GM15510 (cell line): Measurements from ENCODE around the gene GATAD2A.
A peak's percentile ranks its signal among the peaks of the same experiment; 100 is the strongest.

Experiments used
- POLR2A ChIP-seq: IDR thresholded peaks from 3 replicates; pipeline ENCODE4 v1.6.1; 2011; ENCODE audit warnings: borderline replicate concordance; ENCODE audit not compliant: insufficient read length; ENCODE audit errors: extremely low read depth

GATAD2A gene, protein sequence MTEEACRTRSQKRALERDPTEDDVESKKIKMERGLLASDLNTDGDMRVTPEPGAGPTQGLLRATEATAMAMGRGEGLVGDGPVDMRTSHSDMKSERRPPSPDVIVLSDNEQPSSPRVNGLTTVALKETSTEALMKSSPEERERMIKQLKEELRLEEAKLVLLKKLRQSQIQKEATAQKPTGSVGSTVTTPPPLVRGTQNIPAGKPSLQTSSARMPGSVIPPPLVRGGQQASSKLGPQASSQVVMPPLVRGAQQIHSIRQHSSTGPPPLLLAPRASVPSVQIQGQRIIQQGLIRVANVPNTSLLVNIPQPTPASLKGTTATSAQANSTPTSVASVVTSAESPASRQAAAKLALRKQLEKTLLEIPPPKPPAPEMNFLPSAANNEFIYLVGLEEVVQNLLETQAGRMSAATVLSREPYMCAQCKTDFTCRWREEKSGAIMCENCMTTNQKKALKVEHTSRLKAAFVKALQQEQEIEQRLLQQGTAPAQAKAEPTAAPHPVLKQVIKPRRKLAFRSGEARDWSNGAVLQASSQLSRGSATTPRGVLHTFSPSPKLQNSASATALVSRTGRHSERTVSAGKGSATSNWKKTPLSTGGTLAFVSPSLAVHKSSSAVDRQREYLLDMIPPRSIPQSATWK

GRCh38 chr19:19404879-19405860 lies at the start of gene GATAD2A:
Gene GATAD2A (plus strand): TSS chr19:19405675. CDS start chr19:19465346, 59,671 bp downstream.
- peak; percentile 70 for TF ChIP-seq POLR2A

DNA sequence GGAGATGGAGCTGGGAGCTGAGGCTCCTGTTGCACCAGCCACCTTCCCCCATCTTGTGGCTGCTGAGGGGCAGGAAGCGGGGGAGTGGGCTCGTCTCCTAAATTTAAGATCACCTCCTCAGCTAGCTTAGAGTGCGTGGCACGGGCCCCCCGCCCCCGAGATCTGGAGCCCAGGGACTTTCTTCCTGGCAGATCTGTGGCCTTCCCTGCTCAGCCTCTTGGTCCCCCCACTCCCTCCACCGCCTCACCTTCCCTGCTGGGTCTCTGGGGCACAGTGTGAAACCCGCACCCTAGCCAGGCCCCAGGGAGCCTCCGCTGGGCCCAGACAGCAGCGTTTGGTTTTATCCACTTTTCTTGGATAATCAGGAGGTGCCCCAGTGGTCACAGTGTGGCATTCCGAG lies 49.0 kb upstream of the GATAD2A start:
- no peak for TF ChIP-seq POLR2A

- TF ChIP-seq POLR2A, result no peak
Measured at GRCh38 chr19:19356901-19357566, 48.4 kb upstream of the GATAD2A start.

- no peak for TF ChIP-seq POLR2A
Measured at GRCh38 chr19:19361075-19361594, 44.3 kb upstream of the GATAD2A start.

GRCh38 chr19:19362075-19362474 lies 43.4 kb upstream of the GATAD2A start:
- no peak for TF ChIP-seq POLR2A

GRCh38 chr19:19366434-19367396 lies 38.8 kb upstream of the GATAD2A start:
- TF ChIP-seq POLR2A, result no peak

DNA sequence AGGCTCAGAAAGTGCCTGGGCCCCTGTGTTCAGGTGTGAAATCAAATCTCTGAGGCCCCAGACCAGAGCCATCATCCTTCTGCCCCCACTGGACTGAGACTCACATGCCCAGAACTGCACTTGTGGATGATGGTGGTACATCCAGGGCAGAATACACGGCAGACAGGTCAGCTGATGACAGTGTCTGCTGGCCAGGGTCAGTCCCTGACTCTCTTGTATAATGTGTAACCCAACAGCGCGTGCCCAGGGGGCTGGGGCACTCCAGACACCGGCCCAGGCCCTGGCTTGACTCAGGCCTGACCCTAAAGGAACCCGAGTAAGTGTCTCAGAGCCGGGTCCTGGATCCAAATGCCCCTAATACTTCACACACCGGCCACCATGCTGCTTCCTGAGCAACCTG lies 37.4 kb upstream of the GATAD2A start:
- TF ChIP-seq POLR2A, result no peak

GRCh38 chr19:19371059-19371458 lies 34.4 kb upstream of the GATAD2A start:
- no peak for TF ChIP-seq POLR2A

GRCh38 chr19:19372656-19373416 lies 32.6 kb upstream of the GATAD2A start:
- peak; percentile 48 for TF ChIP-seq POLR2A

DNA sequence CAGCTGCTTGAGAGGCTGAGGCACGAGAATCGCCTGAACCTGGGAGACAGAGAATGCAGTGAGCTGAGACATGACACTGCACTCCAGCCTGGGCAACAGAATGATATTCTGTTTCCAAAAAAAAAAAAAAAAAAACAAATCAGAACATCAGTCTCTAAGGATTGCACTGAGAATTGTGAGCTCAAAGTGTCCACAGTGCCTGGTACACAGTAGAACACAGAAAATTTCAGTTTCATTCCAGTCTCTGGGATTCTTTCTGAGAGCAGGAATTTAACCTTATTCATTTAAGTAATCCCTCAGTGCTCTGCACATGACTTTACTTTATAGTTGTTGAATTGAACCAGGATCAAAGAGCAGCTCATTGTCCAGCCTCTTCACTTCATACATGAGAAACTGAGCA lies 25.9 kb upstream of the GATAD2A start:
- TF ChIP-seq POLR2A, result no peak

- TF ChIP-seq POLR2A, result no peak
Measured at GRCh38 chr19:19381007-19381926, 24.2 kb upstream of the GATAD2A start.

DNA sequence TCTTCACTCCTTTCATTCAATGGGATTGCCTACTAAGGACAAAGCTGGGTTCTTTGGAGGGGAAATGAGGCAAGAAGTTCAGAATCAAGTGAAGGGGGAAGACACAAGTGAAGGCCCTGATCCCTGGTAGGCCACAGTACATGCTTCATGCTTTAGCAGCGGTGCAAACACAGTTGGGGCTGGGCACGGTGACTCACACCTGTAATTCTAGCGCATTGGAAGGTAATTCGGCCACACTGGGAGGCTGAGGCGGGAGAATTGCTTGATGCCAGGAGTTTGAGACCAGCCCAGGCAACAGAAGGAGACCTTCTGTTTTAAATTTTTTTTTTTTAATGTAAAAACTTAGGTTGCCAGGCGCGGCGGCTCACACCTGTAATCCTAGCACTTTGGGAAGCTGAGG lies 23.4 kb upstream of the GATAD2A start:
- no peak for TF ChIP-seq POLR2A

GRCh38 chr19:19384486-19384885 lies 21.0 kb upstream of the GATAD2A start:
- no peak for TF ChIP-seq POLR2A
